WTC11 (cell line): ENCODE data around the gene GPRC5B.

Source experiments
- CREB1 ChIP-seq: sonication (generic); formaldehyde crosslinking; IDR thresholded peaks from 2 replicates; pipeline ENCODE4 v1.8.0; 2023; ENCODE audit warnings: mild to moderate bottlenecking, missing genetic modification reagents
- CTCF ChIP-seq: fragments of 200-600 bp; IDR thresholded peaks from 2 replicates; pipeline ENCODE4 v1.8.0; 2022; ENCODE audit warnings: antibody characterized with exemption
- ESRRA ChIP-seq: sonication (generic); formaldehyde crosslinking; IDR thresholded peaks from 2 replicates; pipeline ENCODE4 v1.8.1; 2022; ENCODE audit warnings: mild to moderate bottlenecking, missing genetic modification reagents, borderline replicate concordance

- no peak for TF ChIP-seq CREB1 (CRISPR knock-in tag)
- no peak for TF ChIP-seq CTCF
- no peak for TF ChIP-seq ESRRA (CRISPR knock-in tag)
Measured at GRCh38 chr16:19909750-19910322, 25.2 kb upstream of the GPRC5B start.
